Ovary (tissue), 9 donors: ENCODE data around the gene UBIAD1. TPM values are rescaled to one million over a fixed set of nuclear protein-coding genes. Genes with fewer than 3 reads are reported as not detected.

Experiments used
- DNase-seq, 5 donors: peaks; one replicate each; pipeline ENCODE4 v3.0.0-alpha.2; 2019 to 2020
- H3K27ac ChIP-seq, 2 donors: fragments of 200-600 bp; one replicate each; pipeline versions ENCODE4 v1.5.1 to v1.8.0; 2019 to 2022
- H3K27me3 ChIP-seq: fragments of 200-600 bp; one replicate; pipeline ENCODE4 v1.8.0; 2022
- H3K36me3 ChIP-seq: fragments of 200-600 bp; sonication (generic); one replicate; pipeline ENCODE4 v1.5.1; 2019
- H3K4me1 ChIP-seq: one replicate; pipeline ENCODE4 v1.8.1; 2013; ENCODE audit warnings: mild to moderate bottlenecking, moderate library complexity; ENCODE audit not compliant: insufficient read depth
- H3K4me3 ChIP-seq: fragments of 200-600 bp; sonication (generic); one replicate; pipeline ENCODE4 v1.5.1; 2017
- H3K9me3 ChIP-seq, 2 donors: fragments of 200-600 bp in 1 of 2; sonication (generic) in 1 of 2; one replicate each; pipeline versions ENCODE4 v1.5.1 to v1.8.1; 2013 to 2019; ENCODE audit warnings: mild to moderate bottlenecking in 1 of 2, moderate library complexity in 1 of 2
- CTCF ChIP-seq, 3 donors: fragments of 450-650 bp in 2 of 3; fragments of 200-600 bp in 1 of 3; IDR thresholded peaks; one replicate each; pipeline versions ENCODE4 v1.5.1 to v1.8.0; 2016 to 2022; ENCODE audit warnings: antibody characterized with exemption in 3 of 3, mild to moderate bottlenecking in 1 of 3
- EP300 ChIP-seq: sonication (generic); formaldehyde crosslinking; IDR thresholded peaks from one replicate; pipeline ENCODE4 v1.6.1; 2017; ENCODE audit warnings: antibody characterized with exemption
- POLR2A ChIP-seq: fragments of 450-650 bp; IDR thresholded peaks from one replicate; pipeline ENCODE4 v1.6.1; 2017; ENCODE audit warnings: antibody characterized with exemption, mild to moderate bottlenecking, moderate library complexity
- WGBS, 3 donors: extraction: QIAGEN DNeasy Blood & Tissue Kit in 1 of 3; methylation state at CpG; one replicate each; pipeline versions ENCODE4 v1.1.5 to v1.1.7; 2013 to 2017; 5-methylcytosine and 5-hydroxymethylcytosine counted together
- intact Hi-C, 4 donors: fragments of 100-400 bp; cut with DNase I; formaldehyde crosslinking; loops; one replicate each; pipeline versions ENCODE4 v1.11.0 to v1.15.1; 2022 to 2023
- polyA plus RNA-seq, 2 donors: library from polyadenylated mRNA; stranded (reverse); fragments of 200-250 nt in 1 of 2; fragments of 350-450 nt in 1 of 2; fragmentation: Illumina TruSeq in 1 of 2; extraction: RNeasy Lipid Tissue Mini Kit (QIAGEN cat#74804) in 1 of 2; gene quantifications; one replicate each; pipeline ENCODE4 v1.2.3, GENCODE V29; 2013 to 2014
- total RNA-seq, 7 donors: library from RNA; depleted of rRNA in 2 of 7; stranded (reverse); fragments of >200 nt in 2 of 7; fragmentation: NEBNext Ultra II Directional in 3 of 7; extraction: Animal tissue kit (Norgen Biotek cat#: 25700) in 3 of 7; gene quantifications; one replicate each; pipeline versions ENCODE4 v1.1.0 to v1.2.4, GENCODE V29; 2016 to 2023
- donor health status: DM: no; HTN: no; CAD: no; lungs with moderate emphysema.
- donor health status: DM: no; HTN: no; CAD: no.
- donor health status: Bipolar disorder and iron deficiency.
- donor health status: DM: yes; HTN: yes; CAD: no.
- donor health status: DM: no; HTN: no; CAD: no.
- donor health status: DM: yes; HTN: yes; CAD: no.

Gene UBIAD1
- total and polyA plus RNA-seq, 9 donors: 10.1 to 26.2 (median 19.0) TPM

GRCh38 chr1:11309385-11309784, 36.4 kb downstream of the UBIAD1 start:
- 86% methylated on average over 7 of the region's 7 CpGs for WGBS, 3 donors
- H3K27me3 ChIP-seq: no peaks in the 10 kb centered on the region
- no peaks in the 10 kb centered on the region for H3K9me3 ChIP-seq
- intact Hi-C loops: no loop called here
- TF ChIP-seq EP300 (no peak), CTCF (IDR thresholded peaks at IDR 0.05) (no peak), POLR2A (no peak)
- no peak for DNase-seq
- H3K4me3 ChIP-seq: no peak overlapping the region
- no peaks in the 10 kb centered on the region for H3K36me3 ChIP-seq
- no peak overlapping the region for H3K27ac ChIP-seq
- no peaks in the 10 kb centered on the region for H3K4me1 ChIP-seq

GRCh38 chr1:11311816-11312755, 39.1 kb downstream of the UBIAD1 start:
- DNase-seq: no peak
- Histone ChIP-seq H3K27me3 (no peaks in the 10 kb centered on the region), H3K27ac (no peak overlapping the region), H3K9me3 (no peaks in the 10 kb centered on the region), H3K4me3 (no peak overlapping the region), H3K36me3 (no peaks in the 10 kb centered on the region), H3K4me1 (no peaks in the 10 kb centered on the region)
- intact Hi-C loops: no loop called here
- TF ChIP-seq POLR2A (no peak), EP300 (no peak), CTCF (IDR thresholded peaks at IDR 0.05) (no peak)
- WGBS, 3 donors: 71 to 78% (median 73%) methylated on average over 15 of the region's 15 CpGs

GRCh38 chr1:11314959-11315358, 42.0 kb downstream of the UBIAD1 start:
- H3K9me3 ChIP-seq: no peaks in the 10 kb centered on the region
- 9 to 13% (median 10%) methylated on average over 8 of the region's 8 CpGs for WGBS, 3 donors
- peak in 2 of 5 donors; percentile 38 to 46 for DNase-seq
- no peak overlapping the region for H3K27ac ChIP-seq
- intact Hi-C loops: no loop called here
- TF ChIP-seq CTCF (IDR thresholded peaks at IDR 0.05): no peak
- no peak for TF ChIP-seq POLR2A
- TF ChIP-seq EP300: no peak
- H3K27me3 ChIP-seq: no peaks in the 10 kb centered on the region
- H3K36me3 ChIP-seq: no peaks in the 10 kb centered on the region
- no peak overlapping the region for H3K4me3 ChIP-seq
- H3K4me1 ChIP-seq: no peaks in the 10 kb centered on the region

GRCh38 chr1:11316701-11317100, 43.7 kb downstream of the UBIAD1 start:
- H3K4me1 ChIP-seq: no peaks in the 10 kb centered on the region
- WGBS, 3 donors: 38 to 55% (median 50%) methylated on average over 6 of the region's 6 CpGs
- H3K27me3 ChIP-seq: no peaks in the 10 kb centered on the region
- no peak overlapping the region for H3K27ac ChIP-seq
- TF ChIP-seq EP300 (no peak), POLR2A (no peak), CTCF (IDR thresholded peaks at IDR 0.05) (no peak)
- no peaks in the 10 kb centered on the region for H3K36me3 ChIP-seq
- intact Hi-C loops: no loop called here
- no peak for DNase-seq
- no peaks in the 10 kb centered on the region for H3K9me3 ChIP-seq
- no peak overlapping the region for H3K4me3 ChIP-seq
